Measurements from ENCODE around the gene M6PR. TPM values are rescaled to one million over a fixed set of nuclear protein-coding genes. Genes with fewer than 3 reads are reported as not detected.
A peak's percentile ranks its signal among the peaks of the same experiment; 100 is the strongest.
"Not testable (repeated sequence)": the region's sequence is repeated elsewhere in the genome, so short reads cannot be mapped to it uniquely, and the experiment has no call there.

Gene M6PR
- total and polyA plus RNA-seq, 2 of the 13 experiments (the other 11 are each of a cell fraction or from before 2014, with no cell fraction given), result 98.2 to 127 TPM

DNA sequence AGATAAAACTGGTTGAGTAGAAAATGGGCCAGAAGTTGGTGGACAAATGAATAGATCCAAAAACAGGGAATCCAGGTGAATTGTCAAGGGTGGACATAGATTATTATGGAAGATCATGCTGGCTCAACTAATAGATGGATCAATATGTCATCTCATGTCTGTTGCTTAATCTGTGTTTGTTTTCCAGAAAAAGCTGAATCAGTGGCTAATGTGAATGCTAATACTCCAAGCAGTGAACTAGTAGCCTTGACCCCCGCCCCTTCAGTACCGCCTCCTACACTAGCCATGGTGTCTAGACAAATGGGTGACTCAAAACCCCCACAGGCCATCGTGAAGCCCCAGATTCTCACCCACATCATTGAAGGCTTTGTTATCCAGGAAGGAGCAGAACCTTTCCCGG is 15.4 kb downstream of the M6PR start:
- H3K9me3 ChIP-seq (ENCODE audit: low read length); CTCF ChIA-PET (ENCODE audit: low intra/inter-chr PET ratio, low total read pairs); DNase-seq (ENCODE audit: low spot score); H3K4me3 ChIP-seq (replicated peaks in 1 of 3; ENCODE audit: insufficient read depth in 1 of 3, low read depth in 2 of 3, low read length in 3 of 3); BruUV-seq (replicated peaks); H3K4me2 ChIP-seq (ENCODE audit: low read depth, low read length); H3K27me3 ChIP-seq (ENCODE audit: control insufficient read depth in 1 of 2, insufficient read depth in 2 of 2, low read length in 2 of 2); H2AFZ ChIP-seq (ENCODE audit: low read length); H4K20me1 ChIP-seq (ENCODE audit: insufficient read depth, low read length); H3K4me1 ChIP-seq (ENCODE audit: insufficient read depth, low read length); H3K79me2 ChIP-seq (ENCODE audit: insufficient read depth, low read length); H3K36me3 ChIP-seq (replicated peaks in 1 of 2; ENCODE audit: control insufficient read depth in 1 of 2, insufficient read depth in 2 of 2, low read length in 2 of 2); H3K9ac ChIP-seq (ENCODE audit: insufficient read depth, low read depth, low read length); intact Hi-C loops (cut with micrococcal nuclease; ENCODE audit: unreplicated experiment); H3K27ac ChIP-seq (ENCODE audit: extremely low read length, insufficient read depth, low read length); TF ChIP-seq NR2F6 (CRISPR knock-in tag; IDR thresholded peaks at IDR 0.05): not testable (repeated sequence)
- in situ Hi-C loops (cut with HindIII; ENCODE audit: extremely low pct_ligation_motif_present, low pct_unique_long_range_greater_than_20kb), result loop anchor here (25.0 kb wide), 1 partner anchor 103 kb away; no protein-coding TSS in a partner anchor
- peak; percentile 52; the same call in 1 of the 2 replicates for TF ChIP-seq RARA (CRISPR knock-in tag; IDR thresholded peaks at IDR 0.05)
- peak in 1 of 2 experiments; percentile 80; a peak in 2 of 4 replicates for TF ChIP-seq NR2F1 (CRISPR knock-in tag; IDR thresholded peaks at IDR 0.05)
- peak; percentile 42; the same call in 1 of the 2 replicates for TF ChIP-seq MAFF (IDR thresholded peaks at IDR 0.05; ENCODE audit: low read depth, low read length)
- TF ChIP-seq BCL6 (CRISPR knock-in tag; IDR thresholded peaks at IDR 0.05), result 0 out of 2 replicates have a peak, but pooled peaks have one; percentile 35
- peak in 1 of 2 experiments; percentile 19; a peak in 1 of 4 replicates for TF ChIP-seq MAFK (conservative IDR thresholded peaks at IDR 0.05 in 1 of 2, IDR thresholded peaks at IDR 0.05 in 1 of 2; ENCODE audit: low read length in 2 of 2)
- TF ChIP-seq, protein P1, sequence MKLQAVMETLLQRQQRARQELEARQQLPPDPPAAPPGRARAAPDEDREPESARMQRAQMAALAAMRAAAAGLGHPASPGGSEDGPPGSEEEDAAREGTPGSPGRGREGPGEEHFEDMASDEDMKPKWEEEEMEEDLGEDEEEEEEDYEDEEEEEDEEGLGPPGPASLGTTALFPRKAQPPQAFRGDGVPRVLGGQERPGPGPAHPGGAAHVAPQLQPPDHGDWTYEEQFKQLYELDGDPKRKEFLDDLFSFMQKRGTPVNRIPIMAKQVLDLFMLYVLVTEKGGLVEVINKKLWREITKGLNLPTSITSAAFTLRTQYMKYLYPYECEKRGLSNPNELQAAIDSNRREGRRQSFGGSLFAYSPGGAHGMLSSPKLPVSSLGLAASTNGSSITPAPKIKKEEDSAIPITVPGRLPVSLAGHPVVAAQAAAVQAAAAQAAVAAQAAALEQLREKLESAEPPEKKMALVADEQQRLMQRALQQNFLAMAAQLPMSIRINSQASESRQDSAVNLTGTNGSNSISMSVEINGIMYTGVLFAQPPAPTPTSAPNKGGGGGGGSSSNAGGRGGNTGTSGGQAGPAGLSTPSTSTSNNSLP (IDR thresholded peaks at IDR 0.05; ENCODE audit: low read depth, low read length), result 0 out of 2 replicates have a peak, but pooled peaks have one; percentile 20
- peak; percentile 56; the same call in 1 of the 2 replicates for TF ChIP-seq NR2C2 (CRISPR knock-in tag; IDR thresholded peaks at IDR 0.05; ENCODE audit: borderline replicate concordance)
- TF ChIP-seq ONECUT2 (CRISPR knock-in tag; IDR thresholded peaks at IDR 0.05), result 0 out of 2 replicates have a peak, but pooled peaks have one; percentile 27
- TF ChIP-seq NR2F6 (IDR thresholded peaks at IDR 0.05), result 0 out of 2 replicates have a peak, but pooled peaks have one; percentile 33
- peak; percentile 86 for TF ChIP-seq SKI (IDR thresholded peaks at IDR 0.05; ENCODE audit: partially characterized antibody)
- peak; percentile 51; the same call in 1 of the 2 replicates for TF ChIP-seq CEBPB (IDR thresholded peaks at IDR 0.05; ENCODE audit: borderline replicate concordance, low read depth, low read length)
- ATAC-seq (peak; percentile 57), FAIRE-seq (peak; percentile 57)
- 50% methylated on average over 4 of the region's 4 CpGs for WGBS (ENCODE audit: low lambda C conversion rate)
- POLR2A ChIA-PET, result interaction anchor here (2.0 kb wide), 1 partner anchor 16 kb away, joined by 8 read pairs; the partner anchor contains the start of gene M6PR

- ATAC-seq; H2AFZ ChIP-seq (ENCODE audit: low read length); DNase-seq (ENCODE audit: low spot score); H3K27me3 ChIP-seq (ENCODE audit: control insufficient read depth in 1 of 2, insufficient read depth in 2 of 2, low read length in 2 of 2); CTCF ChIA-PET (ENCODE audit: low intra/inter-chr PET ratio, low total read pairs); H3K9me3 ChIP-seq (ENCODE audit: low read length); POLR2A ChIA-PET; H3K9ac ChIP-seq (ENCODE audit: insufficient read depth, low read depth, low read length); intact Hi-C loops (cut with micrococcal nuclease; ENCODE audit: unreplicated experiment); H3K36me3 ChIP-seq (replicated peaks in 1 of 2; ENCODE audit: control insufficient read depth in 1 of 2, insufficient read depth in 2 of 2, low read length in 2 of 2); BruUV-seq (replicated peaks); H3K4me1 ChIP-seq (ENCODE audit: insufficient read depth, low read length); FAIRE-seq; H3K79me2 ChIP-seq (ENCODE audit: insufficient read depth, low read length); H3K4me3 ChIP-seq (replicated peaks in 1 of 3; ENCODE audit: insufficient read depth in 1 of 3, low read depth in 2 of 3, low read length in 3 of 3); H3K27ac ChIP-seq (ENCODE audit: extremely low read length, insufficient read depth, low read length); H3K4me2 ChIP-seq (ENCODE audit: low read depth, low read length); H4K20me1 ChIP-seq (ENCODE audit: insufficient read depth, low read length): not testable (repeated sequence)
- in situ Hi-C loops (cut with HindIII; ENCODE audit: extremely low pct_ligation_motif_present, low pct_unique_long_range_greater_than_20kb), result loop anchor here (25.0 kb wide), 1 partner anchor 105 kb away; no protein-coding TSS in a partner anchor
- WGBS (ENCODE audit: low lambda C conversion rate), result 60% methylated on average over 2 of the region's 3 CpGs
Measured at GRCh38 chr12:8932464-8932863, 17.0 kb downstream of the M6PR start.

Data from HepG2 (cell line).